HCT116 (cell line): ENCODE data around the gene HIPK2. TPM values are rescaled to one million over a fixed set of nuclear protein-coding genes. Genes with fewer than 3 reads are reported as not detected.

Experiments
- ATAC-seq: fragments of 200-7000 bp; cut with Tn5 transposase; 2 replicates; pipeline ENCODE4 v1.9.1; 2020; ENCODE audit warnings: mild to moderate bottlenecking, moderate library complexity
- BruUV-seq: library from RNA; stranded (reverse); fragments of 400-500 nt; replicated peaks from 2 replicates; lab custom pipeline; 2021; lab: Mats Ljungman, UMichigan
- CTCF ChIA-PET: fragments of 300-600 bp; sonication (Branson Sonifier 250); formaldehyde crosslinking; loops from one replicate; lab custom pipeline; 2021; ENCODE audit warnings: antibody characterized with exemption; lab: Charles Lee
- POLR2A ChIA-PET: fragments of 300-600, 350-600 bp; sonication (Branson Sonifier 250); formaldehyde crosslinking; loops from one replicate; lab custom pipeline; 2021; ENCODE audit warnings: antibody characterized with exemption; lab: Charles Lee
- RAD21 ChIA-PET, 2 experiments: fragments of 300-600 bp; sonication (Branson Sonifier 250); formaldehyde crosslinking; loops; one replicate each; lab custom pipeline; 2023; ENCODE audit warnings: low total read pairs in 2 of 2; ENCODE audit not compliant: uncharacterized antibody in 2 of 2, unreplicated experiment in 2 of 2, low non-redundant PET in 1 of 2; lab: Charles Lee
- DNase-seq: peaks from one replicate; pipeline ENCODE4 v3.0.0-alpha.2; 2010; ENCODE audit warnings: low read depth, low spot score
- H2AFZ ChIP-seq: fragments of 200-600 bp; shearing (Covaris generic), sonication (generic); 2 replicates; pipeline ENCODE4 v1.6.1; 2017; ENCODE audit warnings: low read depth, mixed run types, mixed read lengths, antibody characterized with exemption, low read length; ENCODE audit not compliant: poor library complexity, severe bottlenecking
- H3K27ac ChIP-seq: 2 replicates; pipeline ENCODE4 v1.5.1; 2012; ENCODE audit warnings: low read depth, low read length
- H3K27me3 ChIP-seq: fragments of 200-600 bp; sonication (generic); 2 replicates; pipeline ENCODE4 v1.6.1; 2016; ENCODE audit warnings: mixed run types, low read length, mixed read lengths; ENCODE audit not compliant: insufficient read depth
- H3K36me3 ChIP-seq, 2 experiments: fragments of 200-500 bp in 1 of 2; fragments of 200-600 bp in 1 of 2; sonication (Bioruptor generic) in 1 of 2; sonication (generic) in 1 of 2; 2 replicates each; pipeline versions ENCODE4 v1.5.1 to v1.6.1; 2014 to 2016; ENCODE audit warnings: low read length in 2 of 2, inconsistent platforms in 1 of 2, mixed read lengths in 1 of 2, mixed run types in 1 of 2; ENCODE audit not compliant: insufficient read depth in 2 of 2, control insufficient read depth in 1 of 2
- H3K4me1 ChIP-seq, 2 experiments: fragments of 200-600 bp in 1 of 2; sonication (generic) in 1 of 2; 2 replicates each; pipeline versions ENCODE4 v1.5.1 to v1.6.1; 2012 to 2017; ENCODE audit warnings: low read length in 2 of 2, inconsistent platforms in 1 of 2, mild to moderate bottlenecking in 1 of 2, mixed read lengths in 1 of 2, mixed run types in 1 of 2, moderate library complexity in 1 of 2; ENCODE audit not compliant: insufficient read depth in 2 of 2, control insufficient read depth in 1 of 2
- H3K4me2 ChIP-seq: fragments of 200-600 bp; sonication (generic); 2 replicates; pipeline ENCODE4 v1.6.1; 2017; ENCODE audit warnings: mixed run types, low read length, mixed read lengths
- H3K4me3 ChIP-seq, 2 experiments: fragments of 200-600 bp in 1 of 2; sonication (generic) in 1 of 2; replicated peaks in 1 of 2; 2 replicates each; pipeline ENCODE4 v1.5.1; 2011 to 2016; ENCODE audit warnings: low read length in 2 of 2, control low read depth in 1 of 2, low read depth in 1 of 2, mild to moderate bottlenecking in 1 of 2, mixed read lengths in 1 of 2, mixed run types in 1 of 2
- H3K79me2 ChIP-seq: fragments of 200-600 bp; sonication (generic); 2 replicates; pipeline ENCODE4 v1.6.1; 2017; ENCODE audit warnings: mild to moderate bottlenecking, mixed run types, low read length, moderate library complexity, mixed read lengths; ENCODE audit not compliant: insufficient read depth
- H3K9ac ChIP-seq: fragments of 200-600 bp; sonication (generic); 2 replicates; pipeline ENCODE4 v1.6.1; 2016; ENCODE audit warnings: low read length, mixed read lengths
- H3K9me2 ChIP-seq: fragments of 200-600 bp; sonication (generic), shearing (Covaris generic); 2 replicates; pipeline ENCODE4 v1.6.1; 2017; ENCODE audit warnings: mixed run types, mild to moderate bottlenecking, moderate library complexity; ENCODE audit not compliant: insufficient read depth
- H3K9me3 ChIP-seq, 2 experiments: fragments of 200-500 bp in 1 of 2; fragments of 200-600 bp in 1 of 2; sonication (Bioruptor generic) in 1 of 2; sonication (generic) in 1 of 2; 2 replicates each; pipeline ENCODE4 v1.6.1; 2014 to 2017; ENCODE audit warnings: low read length in 2 of 2, mixed read lengths in 2 of 2, inconsistent platforms in 1 of 2, low read depth in 1 of 2, mild to moderate bottlenecking in 1 of 2, mixed run types in 1 of 2, moderate library complexity in 1 of 2; ENCODE audit not compliant: control insufficient read depth in 1 of 2, insufficient read depth in 1 of 2
- H4K20me1 ChIP-seq: fragments of 200-600 bp; sonication (generic), shearing (Covaris generic); 2 replicates; pipeline ENCODE4 v1.6.1; 2017; ENCODE audit warnings: mixed run types, mild to moderate bottlenecking, moderate library complexity; ENCODE audit not compliant: insufficient read depth
- CBX3 ChIP-seq: IDR thresholded peaks from 2 replicates; pipeline ENCODE4 v1.6.1; 2012; ENCODE audit warnings: low read depth
- CEBPB ChIP-seq: IDR thresholded peaks from 2 replicates; pipeline ENCODE4 v1.6.1; 2012; ENCODE audit warnings: low read depth
- EGR1 ChIP-seq: IDR thresholded peaks from 2 replicates; pipeline ENCODE4 v1.6.1; 2012; ENCODE audit warnings: low read depth
- EZH2 ChIP-seq: fragments of 200-600 bp; sonication (generic); IDR thresholded peaks from 2 replicates; pipeline ENCODE4 v1.6.1; 2017; ENCODE audit warnings: antibody characterized with exemption, mixed run types
- EZH2phosphoT487 ChIP-seq: fragments of 200-600 bp; IDR thresholded peaks from 2 replicates; pipeline ENCODE4 v1.6.1; 2018; ENCODE audit warnings: antibody characterized with exemption, borderline replicate concordance
- POLR2A ChIP-seq: IDR thresholded peaks from 2 replicates; pipeline ENCODE4 v1.7.0; 2011; ENCODE audit warnings: borderline replicate concordance; ENCODE audit not compliant: insufficient read depth, insufficient read length; ENCODE audit errors: extremely low read depth
- SIN3A ChIP-seq: IDR thresholded peaks from 2 replicates; pipeline ENCODE4 v1.6.1; 2012; ENCODE audit warnings: low read depth
- SP1 ChIP-seq: IDR thresholded peaks from 2 replicates; pipeline ENCODE4 v1.6.1; 2012; ENCODE audit warnings: low read depth
- SRF ChIP-seq: IDR thresholded peaks from 2 replicates; pipeline ENCODE4 v1.6.1; 2012; ENCODE audit warnings: low read depth
- TCF7L2 ChIP-seq: IDR thresholded peaks from 2 replicates; pipeline ENCODE4 v1.7.0; 2011; ENCODE audit warnings: borderline replicate concordance, inconsistent platforms; ENCODE audit not compliant: insufficient read depth, insufficient read length; ENCODE audit errors: extremely low read depth
- ZNF274 ChIP-seq: fragments of 200-500 bp; sonication (Bioruptor generic); IDR thresholded peaks from 2 replicates; pipeline ENCODE4 v1.6.1; 2014; ENCODE audit warnings: mild to moderate bottlenecking, low read depth, low read length, inconsistent platforms
- intact Hi-C: fragments of 100-400 bp; cut with micrococcal nuclease; formaldehyde crosslinking; loops from 2 replicates; pipeline ENCODE4 v1.10.0; 2022
- total RNA-seq: library from RNA; stranded (reverse); gene quantifications from one replicate; pipeline ENCODE4 v1.2.1, GENCODE V29; 2021; ENCODE audit not compliant: unreplicated experiment
- TF ChIP-seq, protein P1 (sequence below): IDR thresholded peaks from 2 replicates; pipeline ENCODE4 v1.6.1; 2012; ENCODE audit warnings: low read depth
- TF ChIP-seq, protein P2 (sequence below): IDR thresholded peaks from 2 replicates; pipeline ENCODE4 v1.6.1; 2012

The HIPK2 gene
- total RNA-seq, 1 experiment from 2014 or later = 49.5 TPM

DNA sequence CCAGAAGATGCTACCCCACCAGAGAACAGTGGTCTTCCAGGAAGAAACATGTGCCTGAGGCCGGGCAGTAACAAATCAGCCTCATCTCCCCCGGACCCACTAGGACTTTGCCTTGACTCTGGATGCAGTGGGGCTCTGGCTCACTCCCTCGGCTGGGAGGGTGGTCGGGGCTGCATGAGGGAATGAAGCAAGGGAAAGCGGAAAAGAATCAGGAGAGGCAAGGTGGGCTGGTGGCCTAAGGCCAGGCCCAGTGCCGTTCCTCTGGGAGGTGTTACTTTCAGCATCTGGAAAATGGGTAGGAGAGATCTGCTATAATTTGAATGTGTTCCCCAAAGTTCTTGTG is 202.5 kb downstream of the HIPK2 start:
- no TSS peak for BruUV-seq
- H4K20me1 ChIP-seq = no peaks in the 10 kb centered on the region
- no peaks in the 10 kb centered on the region for H3K4me1 ChIP-seq
- H3K4me2 ChIP-seq = no peak overlapping the region
- POLR2A ChIA-PET = no interaction called here
- no peak overlapping the region for H3K27ac ChIP-seq
- DNase-seq (no peak), ATAC-seq (no peak)
- no peaks in the 10 kb centered on the region for H3K9me3 ChIP-seq
- CTCF ChIA-PET = no interaction called here
- no peaks in the 10 kb centered on the region for H3K79me2 ChIP-seq
- TF ChIP-seq EZH2 (no peak), CBX3 (no peak), EGR1 (no peak), SRF (no peak)
- TF ChIP-seq, protein P1, sequence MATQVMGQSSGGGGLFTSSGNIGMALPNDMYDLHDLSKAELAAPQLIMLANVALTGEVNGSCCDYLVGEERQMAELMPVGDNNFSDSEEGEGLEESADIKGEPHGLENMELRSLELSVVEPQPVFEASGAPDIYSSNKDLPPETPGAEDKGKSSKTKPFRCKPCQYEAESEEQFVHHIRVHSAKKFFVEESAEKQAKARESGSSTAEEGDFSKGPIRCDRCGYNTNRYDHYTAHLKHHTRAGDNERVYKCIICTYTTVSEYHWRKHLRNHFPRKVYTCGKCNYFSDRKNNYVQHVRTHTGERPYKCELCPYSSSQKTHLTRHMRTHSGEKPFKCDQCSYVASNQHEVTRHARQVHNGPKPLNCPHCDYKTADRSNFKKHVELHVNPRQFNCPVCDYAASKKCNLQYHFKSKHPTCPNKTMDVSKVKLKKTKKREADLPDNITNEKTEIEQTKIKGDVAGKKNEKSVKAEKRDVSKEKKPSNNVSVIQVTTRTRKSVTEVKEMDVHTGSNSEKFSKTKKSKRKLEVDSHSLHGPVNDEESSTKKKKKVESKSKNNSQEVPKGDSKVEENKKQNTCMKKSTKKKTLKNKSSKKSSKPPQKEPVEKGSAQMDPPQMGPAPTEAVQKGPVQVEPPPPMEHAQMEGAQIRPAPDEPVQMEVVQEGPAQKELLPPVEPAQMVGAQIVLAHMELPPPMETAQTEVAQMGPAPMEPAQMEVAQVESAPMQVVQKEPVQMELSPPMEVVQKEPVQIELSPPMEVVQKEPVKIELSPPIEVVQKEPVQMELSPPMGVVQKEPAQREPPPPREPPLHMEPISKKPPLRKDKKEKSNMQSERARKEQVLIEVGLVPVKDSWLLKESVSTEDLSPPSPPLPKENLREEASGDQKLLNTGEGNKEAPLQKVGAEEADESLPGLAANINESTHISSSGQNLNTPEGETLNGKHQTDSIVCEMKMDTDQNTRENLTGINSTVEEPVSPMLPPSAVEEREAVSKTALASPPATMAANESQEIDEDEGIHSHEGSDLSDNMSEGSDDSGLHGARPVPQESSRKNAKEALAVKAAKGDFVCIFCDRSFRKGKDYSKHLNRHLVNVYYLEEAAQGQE = no peak
- intact Hi-C loops = no loop called here
- H3K36me3 ChIP-seq = no peaks in the 10 kb centered on the region; a peak in 1 of 4 replicates
- H3K9me2 ChIP-seq = no peaks in the 10 kb centered on the region
- H2AFZ ChIP-seq = no peak overlapping the region
- RAD21 ChIA-PET = no interaction called here
- H3K4me3 ChIP-seq = no peak overlapping the region
- H3K9ac ChIP-seq = no peak overlapping the region
- H3K27me3 ChIP-seq = no peaks in the 10 kb centered on the region

DNA sequence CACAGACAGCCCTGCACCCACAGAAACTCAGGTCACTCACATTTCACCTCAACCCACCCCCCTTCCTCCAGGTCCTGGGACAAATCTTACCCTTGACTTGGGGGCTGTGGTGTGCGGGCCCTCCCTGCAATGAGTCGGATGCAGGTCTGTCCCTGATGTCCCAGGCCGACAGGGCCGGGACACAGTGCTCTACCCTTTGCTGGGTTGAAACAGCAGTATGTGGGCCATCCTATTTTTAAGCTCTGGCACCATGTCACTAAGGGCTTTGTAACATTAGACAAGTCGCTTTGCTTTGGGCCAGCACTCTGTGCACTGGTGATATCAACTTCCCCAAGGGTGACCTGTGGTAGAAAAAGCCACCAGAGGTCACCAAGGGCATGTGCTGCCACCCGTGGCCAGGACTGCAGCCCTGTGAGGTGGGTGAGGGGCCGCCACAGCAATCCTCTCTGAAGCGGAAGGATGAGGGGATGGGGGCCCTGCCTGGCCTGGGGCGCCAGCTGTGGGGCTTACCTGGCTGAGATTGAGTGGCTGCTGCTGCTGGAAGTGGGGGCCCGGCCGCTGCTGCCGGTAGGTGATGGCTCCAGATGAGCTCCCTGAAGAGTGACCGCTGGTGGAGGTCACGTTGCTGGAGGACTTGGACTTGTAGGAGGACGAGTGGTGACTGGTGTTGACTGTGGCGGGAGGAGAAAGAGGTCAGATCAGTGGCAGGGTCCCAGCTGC is 203.0 kb downstream of the HIPK2 start:
- no peaks in the 10 kb centered on the region for H3K4me1 ChIP-seq
- H4K20me1 ChIP-seq = no peaks in the 10 kb centered on the region
- H3K4me3 ChIP-seq = no peak overlapping the region
- H3K79me2 ChIP-seq = no peaks in the 10 kb centered on the region
- no peaks in the 10 kb centered on the region for H3K27me3 ChIP-seq
- H3K9me3 ChIP-seq = no peaks in the 10 kb centered on the region
- no peak overlapping the region for H3K27ac ChIP-seq
- POLR2A ChIA-PET = no interaction called here
- no peak overlapping the region for H2AFZ ChIP-seq
- CTCF ChIA-PET = no interaction called here
- intact Hi-C loops = no loop called here
- no peak for TF ChIP-seq SP1
- no peak for TF ChIP-seq ZNF274
- TF ChIP-seq, protein P2, sequence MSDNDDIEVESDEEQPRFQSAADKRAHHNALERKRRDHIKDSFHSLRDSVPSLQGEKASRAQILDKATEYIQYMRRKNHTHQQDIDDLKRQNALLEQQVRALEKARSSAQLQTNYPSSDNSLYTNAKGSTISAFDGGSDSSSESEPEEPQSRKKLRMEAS = no peak
- TF ChIP-seq EZH2phosphoT487 = no peak
- no peak for TF ChIP-seq CEBPB
- TF ChIP-seq SRF = no peak
- no peak for TF ChIP-seq TCF7L2
- TF ChIP-seq SIN3A = no peak
- TF ChIP-seq POLR2A = no peak
- no peak for TF ChIP-seq EGR1
- DNase-seq = no peak
- H3K36me3 ChIP-seq = no peaks in the 10 kb centered on the region; a peak in 1 of 4 replicates
- no peak for ATAC-seq
- RAD21 ChIA-PET = no interaction called here
- H3K9ac ChIP-seq = no peak overlapping the region
- no TSS peak for BruUV-seq
- no peaks in the 10 kb centered on the region for H3K9me2 ChIP-seq
- no peak overlapping the region for H3K4me2 ChIP-seq
